ENCODE data around the gene MGA.
"Not testable (repeated sequence)": the region's sequence is repeated elsewhere in the genome, so short reads cannot be mapped to it uniquely, and the experiment has no call there.

The MGA gene

GRCh38 chr15:41735046-41735445 lies 74.8 kb downstream of the MGA start:
- H3K9me3 ChIP-seq (ENCODE audit: insufficient read depth, low read length): no peaks in the 10 kb centered on the region
- H3K9ac ChIP-seq (ENCODE audit: low read length): no peak overlapping the region
- no peaks in the 10 kb centered on the region for H3K79me2 ChIP-seq (ENCODE audit: insufficient read depth, low read length)
- H3K4me3 ChIP-seq (ENCODE audit: insufficient read depth, low read length, poor library complexity, severe bottlenecking): no peak overlapping the region
- peaks cover 12% of the 10 kb centered on the region; the same call in 1 of the 2 replicates for H3K36me3 ChIP-seq (ENCODE audit: low read length)
- H3K9me2 ChIP-seq (replicated peaks; ENCODE audit: insufficient read depth, low read length): no peaks in the 10 kb centered on the region
- H3K4me2 ChIP-seq (ENCODE audit: low read depth, low read length, poor library complexity, severe bottlenecking): no peak overlapping the region
- TF ChIP-seq EZH2phosphoT487 (conservative IDR thresholded peaks at IDR 0.05; ENCODE audit: low read length) (no peak), CTCF (IDR thresholded peaks at IDR 0.05; ENCODE audit: insufficient read depth, low read length, poor library complexity, severe bottlenecking) (no peak)
- no peak overlapping the region for H2AFZ ChIP-seq (ENCODE audit: low read depth, low read length, severe bottlenecking)
- no peak overlapping the region for H3K27ac ChIP-seq (ENCODE audit: low read depth, low read length)
- H4K20me1 ChIP-seq (ENCODE audit: low read depth, low read length): no peaks in the 10 kb centered on the region
- H3K27me3 ChIP-seq (ENCODE audit: low read length): no peaks in the 10 kb centered on the region
- H3F3A ChIP-seq (ENCODE audit: insufficient read depth): no peaks in the 10 kb centered on the region

- H2AFZ ChIP-seq (ENCODE audit: low read depth, low read length, severe bottlenecking); H3K4me3 ChIP-seq (ENCODE audit: insufficient read depth, low read length, poor library complexity, severe bottlenecking); H3K27me3 ChIP-seq (ENCODE audit: low read length); H3K79me2 ChIP-seq (ENCODE audit: insufficient read depth, low read length); H3K9me3 ChIP-seq (ENCODE audit: insufficient read depth, low read length); H3K9ac ChIP-seq (ENCODE audit: low read length); H4K20me1 ChIP-seq (ENCODE audit: low read depth, low read length); H3K9me2 ChIP-seq (replicated peaks; ENCODE audit: insufficient read depth, low read length); H3F3A ChIP-seq (ENCODE audit: insufficient read depth); H3K4me2 ChIP-seq (ENCODE audit: low read depth, low read length, poor library complexity, severe bottlenecking); H3K27ac ChIP-seq (ENCODE audit: low read depth, low read length): not testable (repeated sequence)
- H3K36me3 ChIP-seq (ENCODE audit: low read length): peaks cover 12% of the 10 kb centered on the region; the same call in 1 of the 2 replicates
These were observed 75.3 kb downstream of the MGA start for GRCh38 chr15:41735492-41735891.

GRCh38 chr15:41746802-41747201 lies 86.6 kb downstream of the MGA start:
- Histone ChIP-seq H3K27me3 (ENCODE audit: low read length) (no peaks in the 10 kb centered on the region), H3F3A (ENCODE audit: insufficient read depth) (no peaks in the 10 kb centered on the region), H4K20me1 (ENCODE audit: low read depth, low read length) (no peaks in the 10 kb centered on the region), H3K4me3 (ENCODE audit: insufficient read depth, low read length, poor library complexity, severe bottlenecking) (no peak overlapping the region), H3K9me3 (ENCODE audit: insufficient read depth, low read length) (no peaks in the 10 kb centered on the region), H2AFZ (ENCODE audit: low read depth, low read length, severe bottlenecking) (no peak overlapping the region), H3K4me2 (ENCODE audit: low read depth, low read length, poor library complexity, severe bottlenecking) (no peak overlapping the region), H3K9me2 (replicated peaks; ENCODE audit: insufficient read depth, low read length) (no peaks in the 10 kb centered on the region), H3K9ac (ENCODE audit: low read length) (no peak overlapping the region), H3K36me3 (ENCODE audit: low read length) (peaks cover 5% of the 10 kb centered on the region; the same call in 1 of the 2 replicates), H3K27ac (ENCODE audit: low read depth, low read length) (no peak overlapping the region), H3K79me2 (ENCODE audit: insufficient read depth, low read length) (no peaks in the 10 kb centered on the region)
- TF ChIP-seq CTCF (IDR thresholded peaks at IDR 0.05; ENCODE audit: insufficient read depth, low read length, poor library complexity, severe bottlenecking): no peak
- TF ChIP-seq EZH2phosphoT487 (conservative IDR thresholded peaks at IDR 0.05; ENCODE audit: low read length): no peak

GRCh38 chr15:41756198-41756597 lies 96.0 kb downstream of the MGA start:
- no peaks in the 10 kb centered on the region for H3K9me2 ChIP-seq (replicated peaks; ENCODE audit: insufficient read depth, low read length)
- H3K4me2 ChIP-seq (ENCODE audit: low read depth, low read length, poor library complexity, severe bottlenecking): no peak overlapping the region
- H3K36me3 ChIP-seq (ENCODE audit: low read length): peaks cover 26% of the 10 kb centered on the region; the same call in 1 of the 2 replicates

More at GRCh38 chr15:41756198-41756597, 96.0 kb downstream of the MGA start:
- Histone ChIP-seq H3F3A (ENCODE audit: insufficient read depth) (0 out of 2 replicates have a peak, but pooled peaks cover 3% of the 10 kb centered on the region), H3K79me2 (ENCODE audit: insufficient read depth, low read length) (no peaks in the 10 kb centered on the region), H2AFZ (ENCODE audit: low read depth, low read length, severe bottlenecking) (no peak overlapping the region), H3K27me3 (ENCODE audit: low read length) (no peaks in the 10 kb centered on the region), H4K20me1 (ENCODE audit: low read depth, low read length) (no peaks in the 10 kb centered on the region), H3K27ac (ENCODE audit: low read depth, low read length) (no peak overlapping the region), H3K9me3 (ENCODE audit: insufficient read depth, low read length) (no peaks in the 10 kb centered on the region), H3K9ac (ENCODE audit: low read length) (no peak overlapping the region), H3K4me3 (ENCODE audit: insufficient read depth, low read length, poor library complexity, severe bottlenecking) (no peak overlapping the region)
- TF ChIP-seq EZH2phosphoT487 (conservative IDR thresholded peaks at IDR 0.05; ENCODE audit: low read length) (no peak), CTCF (IDR thresholded peaks at IDR 0.05; ENCODE audit: insufficient read depth, low read length, poor library complexity, severe bottlenecking) (no peak)

Data from SU-DHL-6 (cell line).